Articular chondrocyte of knee joint (primary cell): ENCODE data around the gene OR51G1. TPM values are rescaled to one million over a fixed set of nuclear protein-coding genes. Genes with fewer than 3 reads are reported as not detected.

Experiments
- total RNA-seq: library from RNA; depleted of rRNA; stranded (reverse); fragments of >200 nt; gene quantifications from 2 replicates; pipeline ENCODE4 v1.2.3, GENCODE V29; 2012

OR51G1 gene
- total RNA-seq = not detected in 2 replicates

GRCh38 chr11:4924239-4924638 lies at the start of gene OR51G1:
TSS of gene OR51G1 (minus strand) at chr11:4924339. CDS start at chr11:4924339, 0 bp downstream.

GRCh38 chr11:4955613-4956012 lies 31.5 kb upstream of the OR51G1 start, which contains the start of gene OR51A2:
TSS of gene OR51A2 (minus strand) at chr11:4955713. CDS start at chr11:4955713, 0 bp downstream.

GRCh38 chr11:4947505-4947904 lies 23.4 kb upstream of the OR51G1 start, which contains the start of gene OR51A4:
TSS of gene OR51A4 (minus strand) at chr11:4947605. CDS start at chr11:4947100, 505 bp downstream.

GRCh38 chr11:4919250-4919649 lies 4.9 kb downstream of the OR51G1 start, which contains the start of gene OR51G2:
TSS of gene OR51G2 (minus strand) at chr11:4919350. CDS start at chr11:4915663, 3,687 bp downstream.

GRCh38 chr11:4903484-4903883 lies 20.7 kb downstream of the OR51G1 start, which contains the start of gene OR51A7:
TSS of gene OR51A7 (plus strand) at chr11:4903783. CDS start at chr11:4907370, 3,587 bp downstream.

GRCh38 chr11:4881860-4882500 lies 42.2 kb downstream of the OR51G1 start, which contains the start of gene OR51T1:
TSS of gene OR51T1 (plus strand) at chr11:4881900. CDS start at chr11:4881900, 0 bp downstream.

Other genes starting within 250 kb of the OR51G1 start
- gene OR51E2, start 226.5 kb downstream of the OR51G1 start, total RNA-seq = not detected in 2 replicates
- gene MMP26, start 219.6 kb downstream of the OR51G1 start, total RNA-seq = not detected in 2 replicates
- not detected in 2 replicates for gene OR51F1, start 154.4 kb downstream of the OR51G1 start, total RNA-seq
- not detected in 2 replicates for gene OR52R1, start 120.0 kb downstream of the OR51G1 start, total RNA-seq
- gene OR51F2, start 103.0 kb downstream of the OR51G1 start, total RNA-seq = not detected in 2 replicates
- not detected in 2 replicates for gene OR51S1, start 75.1 kb downstream of the OR51G1 start, total RNA-seq
- gene OR51T1, start 42.4 kb downstream of the OR51G1 start, total RNA-seq = not detected in 2 replicates
- not detected in 2 replicates for gene OR51A7, start 20.6 kb downstream of the OR51G1 start, total RNA-seq
- gene OR51G2, start 5.0 kb downstream of the OR51G1 start, total RNA-seq = not detected in 2 replicates
- gene OR51A4, start 23.3 kb upstream of the OR51G1 start, total RNA-seq = not detected in 2 replicates
- gene OR51A2, start 31.4 kb upstream of the OR51G1 start, total RNA-seq = not detected in 2 replicates
- gene OR51L1, start 70.5 kb upstream of the OR51G1 start, total RNA-seq = not detected in 2 replicates
- gene OR52J3, start 122.2 kb upstream of the OR51G1 start, total RNA-seq = not detected in 2 replicates
- not detected in 2 replicates for gene OR52E2, start 135.3 kb upstream of the OR51G1 start, total RNA-seq
- not detected in 2 replicates for gene OR52E1, start 145.2 kb upstream of the OR51G1 start, total RNA-seq
- gene OR52A5, start 214.0 kb upstream of the OR51G1 start, total RNA-seq = not detected in 2 replicates
- not detected in 2 replicates for gene OR52A1, start 230.4 kb upstream of the OR51G1 start, total RNA-seq